LNCaP clone FGC (cell line): Measurements from ENCODE around the gene EFNA4.

Experiments
- DNase-seq: peaks from one replicate; pipeline ENCODE4 v3.0.0-alpha.2; 2011; ENCODE audit warnings: low read depth
- H3K4me3 ChIP-seq: 2 replicates; pipeline ENCODE4 v1.5.1; 2011; ENCODE audit warnings: mild to moderate bottlenecking, low read depth, low read length, control low read depth
- CTCF ChIP-seq: IDR thresholded peaks from 2 replicates; pipeline ENCODE4 v1.5.1; 2012; ENCODE audit warnings: mild to moderate bottlenecking; ENCODE audit not compliant: control insufficient read depth, insufficient read depth; ENCODE audit errors: extremely low read depth

EFNA4 gene

GRCh38 chr1:155083865-155084721 is 20.6 kb downstream of the EFNA4 start:
- no peak for DNase-seq
- TF ChIP-seq CTCF = peak; percentile 62

GRCh38 chr1:155084722-155085503 is 21.4 kb downstream of the EFNA4 start:
- peak overlapping the region; percentile 57 for H3K4me3 ChIP-seq
- peak; percentile 97 for TF ChIP-seq CTCF
- DNase-seq = peak; percentile 79

More at GRCh38 chr1:155083865-155084721, 20.6 kb downstream of the EFNA4 start:
- H3K4me3 ChIP-seq = peak overlapping the region; percentile 57

- no peak for DNase-seq
- H3K4me3 ChIP-seq = peak overlapping the region; percentile 57
Measured at GRCh38 chr1:155085504-155086127, 22.1 kb downstream of the EFNA4 start.

GRCh38 chr1:155086128-155086741 is 22.7 kb downstream of the EFNA4 start:
- no peak for DNase-seq
- peak; percentile 96 for TF ChIP-seq CTCF
- H3K4me3 ChIP-seq = peak overlapping the region; percentile 57

More at GRCh38 chr1:155085504-155086127, 22.1 kb downstream of the EFNA4 start:
- no peak for TF ChIP-seq CTCF

- no peak for DNase-seq
- TF ChIP-seq CTCF = no peak
- H3K4me3 ChIP-seq = no peak overlapping the region
Measured at GRCh38 chr1:155086856-155087535, 23.5 kb downstream of the EFNA4 start.
